ENCODE results near the gene CTCFL. TPM values are rescaled to one million over a fixed set of nuclear protein-coding genes. Genes with fewer than 3 reads are reported as not detected.

The CTCFL gene
- total and polyA plus RNA-seq, 4 donors: 0.05 to 0.08 (median 0.08) TPM; not detected in 1

- Histone ChIP-seq H3K4me3 (ENCODE audit: low read depth in 1 of 3, low read length in 3 of 3) (no peak overlapping the region), H3K27me3 (ENCODE audit: control insufficient read depth in 4 of 4, insufficient read depth in 4 of 4, low read length in 3 of 4) (no peaks in the 10 kb centered on the region), H3K9ac (ENCODE audit: low read depth in 1 of 2, low read length in 2 of 2) (no peak overlapping the region), H3K9me3 (ENCODE audit: control insufficient read depth in 4 of 4, low read length in 3 of 4) (no peaks in the 10 kb centered on the region), H3K27ac (ENCODE audit: low read depth in 1 of 2, low read length in 2 of 2) (peak overlapping the region; percentile 77 to 91), H3K36me3 (ENCODE audit: control insufficient read depth in 4 of 4, insufficient read depth in 3 of 4, low read depth in 1 of 4, low read length in 3 of 4) (no peaks in the 10 kb centered on the region), H3K4me1 (ENCODE audit: control insufficient read depth in 4 of 4, insufficient read depth in 4 of 4, low read length in 3 of 4) (peaks cover 2 to 28% (median 18%) of the 10 kb centered on the region in 4 donors)
- TF ChIP-seq CTCF (IDR thresholded peaks at IDR 0.05; ENCODE audit: low read depth, low read length, missing input control) (no peak), SP1 (IDR thresholded peaks at IDR 0.05) (no peak), MAX (IDR thresholded peaks at IDR 0.05) (no peak), YY1 (IDR thresholded peaks at IDR 0.05) (no peak), REST (IDR thresholded peaks at IDR 0.05) (no peak), FOXA1 (IDR thresholded peaks at IDR 0.05) (no peak), RAD21 (IDR thresholded peaks at IDR 0.05) (no peak), NR2F2 (IDR thresholded peaks at IDR 0.05) (no peak), HNF4G (IDR thresholded peaks at IDR 0.05) (no peak), GABPA (IDR thresholded peaks at IDR 0.05 in 1 of 2, conservative IDR thresholded peaks at IDR 0.05 in 1 of 2) (no peak), ZBTB33 (IDR thresholded peaks at IDR 0.05) (no peak), TAF1 (conservative IDR thresholded peaks at IDR 0.05) (no peak), RXRA (IDR thresholded peaks at IDR 0.05) (no peak)
- 86% methylated on average over 3 of the region's 3 CpGs for WGBS
- DNase-seq (ENCODE audit: low spot score): no peak
Measured at GRCh38 chr20:57536120-57536708, 11.3 kb upstream of the CTCFL start.

GRCh38 chr20:57535297-57535696 is 10.4 kb upstream of the CTCFL start:
- WGBS: 86% methylated on average over 5 of the region's 5 CpGs
- Histone ChIP-seq H3K9ac (ENCODE audit: low read depth in 1 of 2, low read length in 2 of 2) (no peak overlapping the region), H3K27me3 (ENCODE audit: control insufficient read depth in 4 of 4, insufficient read depth in 4 of 4, low read length in 3 of 4) (no peaks in the 10 kb centered on the region), H3K4me3 (ENCODE audit: low read depth in 1 of 3, low read length in 3 of 3) (no peak overlapping the region), H3K27ac (ENCODE audit: low read depth in 1 of 2, low read length in 2 of 2) (no peak overlapping the region), H3K36me3 (ENCODE audit: control insufficient read depth in 4 of 4, insufficient read depth in 3 of 4, low read depth in 1 of 4, low read length in 3 of 4) (no peaks in the 10 kb centered on the region), H3K4me1 (ENCODE audit: control insufficient read depth in 4 of 4, insufficient read depth in 4 of 4, low read length in 3 of 4) (peaks cover 2 to 29% (median 18%) of the 10 kb centered on the region in 4 donors), H3K9me3 (ENCODE audit: control insufficient read depth in 4 of 4, low read length in 3 of 4) (no peaks in the 10 kb centered on the region)
- no peak for DNase-seq (ENCODE audit: low spot score)
- no peak for TF ChIP-seq EGR1 (IDR thresholded peaks at IDR 0.05; ENCODE audit: low read depth in 2 of 2)

Measured in liver (tissue), 9 donors.